HepG2 (cell line): Measurements from ENCODE around the gene HELT.

Experiments used
- ARNT2 ChIP-seq: sonication (generic); formaldehyde crosslinking; IDR thresholded peaks from 2 replicates; pipeline ENCODE4 v1.8.0; 2022; ENCODE audit warnings: mild to moderate bottlenecking, low read depth, missing genetic modification reagents, moderate library complexity
- TF ChIP-seq, protein P1 (sequence below): sonication (generic); formaldehyde crosslinking; IDR thresholded peaks from 2 replicates; pipeline ENCODE4 v1.5.0; 2020; ENCODE audit warnings: mild to moderate bottlenecking, missing genetic modification reagents, moderate library complexity

GRCh38 chr4:185054272-185054671, 36.0 kb downstream of the HELT start:
- no peak for TF ChIP-seq ARNT2
- TF ChIP-seq, protein P1, sequence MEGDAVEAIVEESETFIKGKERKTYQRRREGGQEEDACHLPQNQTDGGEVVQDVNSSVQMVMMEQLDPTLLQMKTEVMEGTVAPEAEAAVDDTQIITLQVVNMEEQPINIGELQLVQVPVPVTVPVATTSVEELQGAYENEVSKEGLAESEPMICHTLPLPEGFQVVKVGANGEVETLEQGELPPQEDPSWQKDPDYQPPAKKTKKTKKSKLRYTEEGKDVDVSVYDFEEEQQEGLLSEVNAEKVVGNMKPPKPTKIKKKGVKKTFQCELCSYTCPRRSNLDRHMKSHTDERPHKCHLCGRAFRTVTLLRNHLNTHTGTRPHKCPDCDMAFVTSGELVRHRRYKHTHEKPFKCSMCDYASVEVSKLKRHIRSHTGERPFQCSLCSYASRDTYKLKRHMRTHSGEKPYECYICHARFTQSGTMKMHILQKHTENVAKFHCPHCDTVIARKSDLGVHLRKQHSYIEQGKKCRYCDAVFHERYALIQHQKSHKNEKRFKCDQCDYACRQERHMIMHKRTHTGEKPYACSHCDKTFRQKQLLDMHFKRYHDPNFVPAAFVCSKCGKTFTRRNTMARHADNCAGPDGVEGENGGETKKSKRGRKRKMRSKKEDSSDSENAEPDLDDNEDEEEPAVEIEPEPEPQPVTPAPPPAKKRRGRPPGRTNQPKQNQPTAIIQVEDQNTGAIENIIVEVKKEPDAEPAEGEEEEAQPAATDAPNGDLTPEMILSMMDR, result no peak
